Parietal lobe (tissue), 2 donors: Measurements from ENCODE around the gene IKBKG. TPM values are rescaled to one million over a fixed set of nuclear protein-coding genes. Genes with fewer than 3 reads are reported as not detected.

Source experiments
- small RNA-seq: library from RNA; depleted of rRNA; stranded (forward); fragments of <200 nt; gene quantifications from one replicate; pipeline ENCODE3, GENCODE V24; 2014; ENCODE audit warnings: low replicate concordance
- total RNA-seq: library from RNA; depleted of rRNA; stranded (reverse); fragments of >200 nt; gene quantifications from one replicate; pipeline ENCODE4 v1.2.3, GENCODE V29; 2014

Gene IKBKG, protein sequence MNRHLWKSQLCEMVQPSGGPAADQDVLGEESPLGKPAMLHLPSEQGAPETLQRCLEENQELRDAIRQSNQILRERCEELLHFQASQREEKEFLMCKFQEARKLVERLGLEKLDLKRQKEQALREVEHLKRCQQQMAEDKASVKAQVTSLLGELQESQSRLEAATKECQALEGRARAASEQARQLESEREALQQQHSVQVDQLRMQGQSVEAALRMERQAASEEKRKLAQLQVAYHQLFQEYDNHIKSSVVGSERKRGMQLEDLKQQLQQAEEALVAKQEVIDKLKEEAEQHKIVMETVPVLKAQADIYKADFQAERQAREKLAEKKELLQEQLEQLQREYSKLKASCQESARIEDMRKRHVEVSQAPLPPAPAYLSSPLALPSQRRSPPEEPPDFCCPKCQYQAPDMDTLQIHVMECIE
- total RNA-seq, result 5.9 TPM

DNA sequence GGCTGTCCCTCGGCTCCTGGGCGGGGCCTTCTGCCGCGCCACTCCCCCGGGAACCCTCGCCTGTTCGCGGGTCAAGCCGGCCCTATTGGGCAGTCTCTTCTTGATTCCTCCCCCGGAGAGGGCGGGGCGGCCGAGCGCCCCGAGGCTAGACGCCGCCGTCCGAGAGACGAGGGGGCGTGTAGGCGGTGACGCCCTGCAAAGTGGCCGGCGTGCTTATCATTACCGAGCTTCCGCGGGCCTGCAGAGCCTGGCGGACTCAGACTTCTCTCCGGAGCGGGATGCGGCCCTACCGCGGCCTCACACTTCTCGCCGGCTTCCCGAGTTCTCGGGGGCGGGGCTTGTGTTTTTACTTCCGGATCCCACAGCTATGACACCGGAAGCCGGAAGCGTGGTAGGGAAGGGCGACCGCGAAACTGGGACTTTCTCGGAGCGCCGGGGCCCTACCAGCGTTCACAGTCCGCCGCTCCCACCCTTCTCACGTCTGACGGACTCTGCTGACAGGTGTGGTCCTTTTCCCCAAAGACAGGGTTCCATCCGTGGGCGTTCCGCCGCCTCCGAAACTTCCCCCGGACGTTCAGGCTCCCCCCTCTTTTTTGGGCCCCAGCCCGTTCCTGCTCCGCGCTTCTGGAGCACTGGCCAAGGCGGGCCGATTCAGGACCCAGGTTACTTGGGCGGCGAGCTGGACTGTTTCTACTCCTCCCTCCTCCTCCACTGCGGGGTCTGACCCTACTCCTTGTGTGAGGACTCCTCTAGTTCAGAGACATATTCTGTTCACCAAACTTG lies at the start of gene IKBKG:
TSS of gene IKBKG (plus strand) at position 376 of the 783 bp plus-strand sequence. CDS start 4,383 bp downstream, outside the sequence.

DNA sequence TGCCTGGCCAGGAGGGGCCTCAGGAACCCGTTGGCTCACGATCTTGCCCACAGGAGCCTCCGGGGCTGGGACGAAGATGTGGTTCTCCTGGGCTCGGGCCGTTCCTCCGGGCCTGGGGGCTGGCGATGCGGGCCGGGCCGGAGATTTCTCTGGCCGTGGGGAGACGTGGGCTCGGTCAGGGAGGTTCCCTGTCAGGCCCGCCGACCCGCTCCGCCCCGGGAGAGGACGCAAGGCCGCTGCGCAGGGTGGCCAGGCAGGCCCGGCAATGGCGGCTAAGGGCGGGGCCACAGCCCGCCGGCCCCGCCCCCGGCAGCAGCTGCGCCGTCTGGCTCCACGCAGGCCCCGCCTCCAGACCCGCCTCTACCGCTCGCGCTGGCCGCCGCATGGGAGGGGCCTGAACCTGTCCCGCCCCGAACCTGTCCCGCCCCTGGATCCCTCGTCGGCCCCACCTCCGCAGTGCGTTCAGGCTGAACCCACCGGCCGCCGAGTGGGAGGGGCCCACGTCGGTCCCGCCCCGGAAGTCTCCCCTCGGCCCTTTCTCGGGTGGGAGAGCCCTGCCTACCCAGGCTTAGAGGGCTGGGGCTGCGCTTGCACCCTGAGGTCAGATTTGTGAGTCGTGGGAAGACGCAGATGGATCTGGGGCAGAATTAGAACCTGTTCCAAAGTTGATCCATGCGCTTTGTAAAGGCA lies 31.3 kb upstream of the IKBKG start, which contains the start of gene FAM3A:
TSS of gene FAM3A (minus strand) at position 267 of the 690 bp plus-strand sequence. CDS start 460 bp downstream, outside the sequence.

DNA sequence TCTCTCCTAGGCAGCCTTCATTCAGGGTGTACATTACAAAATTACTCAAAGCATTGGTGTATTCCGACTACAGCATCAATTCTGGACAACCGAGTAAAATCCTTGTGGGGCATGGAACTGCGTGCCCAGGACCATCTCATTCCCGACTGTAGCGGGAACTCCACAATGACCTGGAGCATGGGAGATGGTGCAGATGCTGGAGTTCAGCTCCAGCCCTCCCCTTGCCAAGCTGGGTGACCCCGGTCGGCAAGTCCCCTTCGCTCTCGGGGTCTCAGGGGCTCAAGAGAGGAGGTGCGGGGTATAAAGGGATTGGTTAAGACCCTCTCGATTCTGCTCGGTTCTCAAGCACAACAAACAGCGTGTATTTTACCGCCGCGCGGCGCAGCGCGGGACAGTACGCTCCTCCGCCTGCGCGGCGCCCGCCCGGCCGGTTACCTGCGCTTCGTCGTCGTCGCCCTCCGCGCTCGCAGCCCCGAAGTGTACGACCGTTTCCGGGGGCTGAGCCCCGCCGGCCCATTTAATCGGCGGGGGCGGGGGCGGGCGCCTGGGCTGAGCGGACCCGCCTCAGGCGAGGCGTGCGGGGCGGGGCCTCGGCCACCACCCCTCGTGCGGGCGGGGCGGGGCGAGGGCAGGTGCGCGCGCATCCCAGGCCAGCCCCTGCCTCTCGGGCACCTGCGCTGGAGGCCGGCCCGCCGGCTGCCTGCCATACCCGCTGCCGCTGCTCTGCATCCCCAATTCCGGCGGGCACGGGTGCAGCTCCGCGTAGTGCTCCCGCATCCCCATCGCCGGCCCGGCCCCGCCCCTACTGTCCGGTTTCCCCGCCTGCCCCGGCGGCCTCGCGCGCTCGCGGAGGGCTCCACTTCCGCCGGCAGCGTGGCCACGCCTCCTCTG lies 821 bp upstream of the IKBKG start, which contains the start of gene G6PD:
TSS of gene G6PD (minus strand) at position 493 of the 891 bp plus-strand sequence. CDS start 691 bp downstream, outside the sequence.

DNA sequence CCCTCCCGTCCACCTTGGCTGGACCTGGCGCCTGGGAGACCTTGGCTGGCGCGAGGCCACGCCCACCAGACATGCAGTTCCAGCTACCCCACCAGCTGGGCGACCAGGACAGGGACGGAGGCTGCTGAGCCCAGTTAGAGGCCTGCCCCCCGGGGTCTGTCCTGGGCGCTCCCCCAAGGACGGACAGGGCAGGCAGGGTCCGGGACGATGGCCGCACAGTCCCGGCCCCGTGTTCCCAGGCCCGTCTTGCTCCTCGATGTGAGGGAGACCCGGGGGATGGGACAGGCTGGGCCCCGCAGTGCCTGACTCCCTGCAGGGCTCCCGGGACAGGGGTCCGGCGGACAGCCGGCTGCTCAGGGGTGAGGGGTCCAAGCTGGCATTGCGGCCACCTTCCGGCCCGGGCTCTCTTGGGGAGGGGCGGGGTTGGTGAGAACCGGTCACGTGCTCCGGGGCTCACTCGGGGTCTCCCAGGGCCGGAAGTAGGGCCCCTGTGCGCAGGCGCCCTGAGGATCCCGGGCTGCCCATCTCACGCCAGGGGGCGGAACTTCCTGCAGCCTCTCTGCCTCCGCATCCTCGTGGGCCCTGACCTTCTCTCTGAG lies 37.3 kb downstream of the IKBKG start, which contains the start of gene CTAG1A:
TSS of gene CTAG1A (plus strand) at position 549 of the 599 bp plus-strand sequence. CDS start 74 bp downstream, outside the sequence.

Small RNA genes within 50 kb of the gene (small RNA-seq; reads per million reads assigned to genes)
- gene AC244090.1, result not detected

Other genes with a start within 250 kb of the IKBKG start
- 148 TPM for gene FLNA, start 173.0 kb upstream of the IKBKG start, total RNA-seq
- gene EMD, start 168.3 kb upstream of the IKBKG start, total RNA-seq, result 17.8 TPM
- gene RPL10, start 149.2 kb upstream of the IKBKG start, total RNA-seq, result 2,083 TPM
- 5.6 TPM for gene DNASE1L1, start 138.4 kb upstream of the IKBKG start, total RNA-seq
- gene TAFAZZIN, start 136.1 kb upstream of the IKBKG start, total RNA-seq, result 25.7 TPM
- gene ATP6AP1, start 118.9 kb upstream of the IKBKG start, total RNA-seq, result 55.7 TPM
- gene GDI1, start 110.5 kb upstream of the IKBKG start, total RNA-seq, result 301 TPM
- 31.6 TPM for gene FAM50A, start 103.5 kb upstream of the IKBKG start, total RNA-seq
- 53.2 TPM for gene PLXNA3, start 89.3 kb upstream of the IKBKG start, total RNA-seq
- gene LAGE3, start 68.3 kb upstream of the IKBKG start, total RNA-seq, result 9.4 TPM
- gene UBL4A, start 61.0 kb upstream of the IKBKG start, total RNA-seq, result 37.9 TPM
- gene SLC10A3, start 57.0 kb upstream of the IKBKG start, total RNA-seq, result 2.8 TPM
- 13.8 TPM for gene FAM3A, start 31.4 kb upstream of the IKBKG start, total RNA-seq
- gene G6PD, start 774 bp upstream of the IKBKG start, total RNA-seq, result 32.9 TPM
- gene CTAG1A, start 37.5 kb downstream of the IKBKG start, total RNA-seq, result not detected
- gene CTAG1B, start 71.7 kb downstream of the IKBKG start, total RNA-seq, result not detected
- gene CTAG2, start 106.0 kb downstream of the IKBKG start, total RNA-seq, result not detected
- gene GAB3, start 203.5 kb downstream of the IKBKG start, total RNA-seq, result 0.94 TPM
- 29.7 TPM for gene DKC1, start 215.2 kb downstream of the IKBKG start, total RNA-seq